Putamen (tissue), 1 donor: ENCODE results near the gene FFAR1.
"Not testable (repeated sequence)": the region's sequence is repeated elsewhere in the genome, so short reads cannot be mapped to it uniquely, and the experiment has no call there.

Source experiments
- DNase-seq: peaks from one replicate; pipeline ENCODE4 v3.0.0-alpha.2; 2016; ENCODE audit warnings: low spot score

FFAR1 gene

GRCh38 chr19:35362261-35363000, 14.7 kb downstream of the FFAR1 start:
- no peak for DNase-seq

- no peak for DNase-seq
Observed at GRCh38 chr19:35363001-35363590, 15.4 kb downstream of the FFAR1 start.

DNA sequence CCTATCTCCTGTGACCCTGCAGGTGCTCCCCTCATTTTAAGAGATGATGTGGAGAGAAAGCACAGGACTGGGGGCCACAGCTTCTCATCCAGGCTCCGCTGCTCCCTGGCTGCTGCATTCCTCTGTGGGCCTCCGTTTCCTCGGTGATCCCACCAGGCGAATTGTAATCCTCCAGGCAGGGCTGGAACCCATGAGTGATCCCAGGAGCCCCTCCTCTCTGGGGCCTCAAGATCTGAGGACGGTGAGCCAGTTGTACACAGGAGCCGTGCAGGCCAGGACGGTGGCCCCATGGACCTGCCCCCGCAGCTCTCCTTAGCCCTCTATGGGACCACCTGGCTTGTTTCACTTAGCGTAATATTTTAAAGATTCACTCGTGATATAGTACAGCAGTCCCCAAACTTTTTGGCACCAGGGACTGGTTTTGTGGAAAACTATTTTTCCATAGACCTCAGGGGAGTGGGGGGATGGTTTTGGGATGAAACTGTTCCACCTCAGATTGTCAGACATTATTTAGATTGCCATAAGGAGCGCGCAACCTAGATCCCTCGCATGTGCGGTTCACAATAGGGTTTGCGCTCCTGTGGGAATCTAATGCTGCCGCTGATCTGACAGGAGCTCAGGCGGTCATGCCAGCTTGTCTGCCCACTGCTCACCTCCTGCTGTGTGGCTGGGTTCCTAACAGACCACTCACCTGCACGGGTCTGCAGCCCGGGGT, 16.2 kb downstream of the FFAR1 start:
- no peak for DNase-seq

DNA sequence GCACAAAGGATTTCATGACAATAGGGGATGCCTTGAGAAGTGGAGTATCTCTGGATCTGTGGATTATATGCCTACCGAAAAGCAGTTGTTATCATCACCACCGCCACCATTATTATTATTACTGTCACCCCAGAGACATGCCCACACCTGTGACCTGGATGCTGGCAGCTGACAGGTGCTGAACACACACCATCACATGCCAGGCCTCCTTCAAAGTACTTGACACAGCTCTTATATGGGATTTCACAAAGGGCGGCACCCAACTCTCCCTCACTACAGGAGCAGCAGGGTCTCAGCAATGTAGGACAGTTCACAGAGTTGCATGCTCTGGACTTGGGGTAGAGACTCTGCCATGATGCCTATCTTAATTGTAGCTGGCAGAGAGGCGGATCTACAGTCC, 17.6 kb downstream of the FFAR1 start:
- DNase-seq = no peak

DNA sequence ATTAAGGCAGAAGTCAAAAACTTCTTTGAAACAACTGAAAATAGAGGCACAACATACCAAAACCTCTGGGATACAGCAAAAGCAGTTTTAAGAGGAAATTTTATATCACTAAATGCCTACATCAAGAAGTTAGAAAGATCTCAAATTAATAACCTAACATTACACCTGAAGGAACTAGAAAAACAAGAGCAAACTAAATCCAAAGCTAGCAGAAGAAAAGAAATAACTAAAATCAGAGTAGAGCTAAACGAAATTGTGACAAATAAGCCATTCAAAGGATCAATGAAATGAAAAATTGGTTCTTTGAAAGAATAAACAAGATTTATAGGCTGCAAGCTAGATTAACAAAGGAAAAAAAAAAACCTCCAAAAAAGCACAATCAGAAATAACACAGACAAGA, 20.7 kb downstream of the FFAR1 start:
- DNase-seq = no peak

GRCh38 chr19:35369522-35369921, 21.8 kb downstream of the FFAR1 start:
- no peak for DNase-seq

GRCh38 chr19:35370722-35371121, 23.0 kb downstream of the FFAR1 start, which contains the start of gene GPR42:
Gene GPR42, plus strand, starts transcription at chr19:35371068. Its CDS starts 292 bp downstream, at chr19:35371360.
- DNase-seq = no peak

- no peak for DNase-seq
Observed at GRCh38 chr19:35373492-35373891, 25.8 kb downstream of the FFAR1 start.

DNA sequence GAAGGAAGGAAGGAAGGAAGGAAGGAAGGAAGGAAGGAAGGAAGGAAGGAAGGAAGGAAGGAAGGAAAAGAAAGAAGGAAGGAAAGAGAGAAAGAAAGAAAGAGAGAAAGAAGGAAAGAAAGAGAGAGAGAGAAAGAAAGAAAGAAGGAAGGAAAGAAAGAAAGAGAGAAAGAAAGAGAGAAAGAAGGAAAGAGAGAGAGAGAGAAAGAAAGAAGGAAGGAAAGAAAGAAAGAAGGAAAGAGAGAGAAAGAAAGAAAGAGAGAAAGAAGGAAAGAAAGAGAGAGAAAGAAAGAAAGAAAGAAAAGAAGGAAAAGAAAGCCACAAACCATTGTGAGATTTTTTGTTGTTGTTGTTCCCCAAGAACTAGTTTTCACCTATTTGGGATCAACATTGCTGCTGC, 26.3 kb downstream of the FFAR1 start:
- not testable (repeated sequence) for DNase-seq

DNA sequence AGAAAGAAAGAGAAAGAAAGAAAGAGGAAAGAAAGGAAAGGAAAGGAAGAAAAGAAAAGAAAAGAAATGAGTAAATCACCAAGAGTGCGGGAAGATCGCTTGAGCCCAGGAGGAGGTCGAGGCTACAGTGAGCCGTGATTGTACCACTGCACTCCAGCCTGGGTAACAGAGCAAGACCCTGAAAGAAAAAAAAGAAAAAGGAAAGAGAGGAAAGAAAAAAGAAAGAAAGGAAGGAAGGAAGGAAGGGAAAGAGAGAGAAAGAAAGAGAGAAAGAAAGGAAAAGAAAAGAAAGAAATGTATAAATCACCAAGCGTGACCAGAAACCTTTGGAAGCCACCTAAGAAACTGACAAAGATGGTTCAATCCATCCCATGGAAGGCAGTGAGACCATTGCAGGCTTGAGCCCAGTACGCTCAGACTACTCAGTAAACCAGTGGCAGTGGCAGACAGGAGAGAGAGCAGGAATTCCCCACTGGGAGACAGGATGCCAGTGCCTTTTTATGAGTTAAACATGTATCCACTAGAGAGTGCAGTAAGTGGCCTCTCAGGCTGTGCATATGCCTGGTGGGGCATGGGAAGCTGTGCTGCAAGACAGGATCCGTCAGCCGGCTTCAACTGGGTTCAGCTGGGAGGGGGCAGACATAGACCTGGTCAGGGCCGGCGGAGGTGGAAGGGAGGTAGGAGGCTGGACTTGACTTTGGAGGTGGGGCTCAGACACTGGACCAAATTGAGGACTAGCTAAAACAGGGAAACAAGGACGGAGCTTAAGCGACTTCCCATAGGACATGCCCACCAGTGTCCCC, 28.0 kb downstream of the FFAR1 start:
- DNase-seq = no peak

DNA sequence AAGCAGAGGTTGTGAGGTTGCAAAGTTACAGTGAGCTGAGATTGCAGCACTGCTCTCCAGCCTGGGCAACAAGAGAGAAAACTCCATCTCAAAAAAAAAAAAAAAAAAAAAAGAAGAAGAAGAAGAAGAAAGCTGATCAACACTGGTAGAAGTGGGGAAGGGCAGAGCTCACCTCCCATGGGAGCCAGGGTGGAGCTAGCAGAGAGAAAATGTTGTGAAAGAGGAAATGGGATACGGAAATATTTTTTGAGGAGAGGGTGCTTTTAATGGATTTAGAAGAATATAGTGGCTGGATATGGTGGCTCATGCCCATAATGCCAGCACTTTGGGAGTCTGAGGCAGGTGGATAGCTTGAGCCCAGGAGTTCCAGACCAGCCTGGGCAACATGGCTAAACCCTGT, 30.0 kb downstream of the FFAR1 start:
- no peak for DNase-seq

DNA sequence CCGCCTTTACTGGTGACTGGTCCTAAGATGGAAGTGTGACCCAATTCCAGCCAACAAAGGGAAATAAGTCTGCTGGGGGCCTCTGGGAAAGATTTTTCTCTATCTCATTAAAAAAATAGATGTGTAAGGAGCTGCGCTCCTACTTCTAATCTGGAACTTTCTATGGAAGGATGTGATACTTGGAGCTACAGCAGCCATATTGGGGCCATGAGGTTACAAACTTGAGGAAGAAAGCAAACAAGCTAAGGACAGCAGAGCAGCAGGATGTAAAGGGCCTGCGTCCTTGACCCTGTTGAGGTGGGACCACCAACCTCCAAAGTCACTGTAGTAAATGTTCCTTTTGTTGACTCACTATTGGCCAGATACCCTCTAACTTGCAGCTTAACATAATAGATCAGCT, 30.7 kb downstream of the FFAR1 start:
- no peak for DNase-seq

DNA sequence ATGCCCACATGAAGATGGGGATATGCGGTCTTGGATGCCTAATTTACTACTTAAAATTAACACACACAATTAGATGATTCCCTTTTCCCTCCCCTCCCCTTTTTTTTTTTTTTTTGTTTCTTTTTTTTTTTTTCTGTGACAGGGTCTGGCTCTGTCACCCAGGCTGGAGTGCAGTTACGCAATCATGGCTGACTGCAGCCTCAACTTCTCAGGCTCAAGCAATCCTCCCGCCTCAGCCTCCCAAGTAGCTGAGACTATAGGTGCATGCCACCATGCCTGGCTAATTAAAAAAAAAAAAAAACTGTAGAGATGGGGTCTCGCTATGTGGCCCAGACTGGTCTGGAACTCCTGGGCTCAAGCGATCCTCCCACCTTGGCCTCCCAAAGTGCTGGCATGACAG, 31.8 kb downstream of the FFAR1 start:
- not testable (repeated sequence) for DNase-seq

- no peak for DNase-seq
Observed at GRCh38 chr19:35379992-35380391, 32.3 kb downstream of the FFAR1 start.

DNA sequence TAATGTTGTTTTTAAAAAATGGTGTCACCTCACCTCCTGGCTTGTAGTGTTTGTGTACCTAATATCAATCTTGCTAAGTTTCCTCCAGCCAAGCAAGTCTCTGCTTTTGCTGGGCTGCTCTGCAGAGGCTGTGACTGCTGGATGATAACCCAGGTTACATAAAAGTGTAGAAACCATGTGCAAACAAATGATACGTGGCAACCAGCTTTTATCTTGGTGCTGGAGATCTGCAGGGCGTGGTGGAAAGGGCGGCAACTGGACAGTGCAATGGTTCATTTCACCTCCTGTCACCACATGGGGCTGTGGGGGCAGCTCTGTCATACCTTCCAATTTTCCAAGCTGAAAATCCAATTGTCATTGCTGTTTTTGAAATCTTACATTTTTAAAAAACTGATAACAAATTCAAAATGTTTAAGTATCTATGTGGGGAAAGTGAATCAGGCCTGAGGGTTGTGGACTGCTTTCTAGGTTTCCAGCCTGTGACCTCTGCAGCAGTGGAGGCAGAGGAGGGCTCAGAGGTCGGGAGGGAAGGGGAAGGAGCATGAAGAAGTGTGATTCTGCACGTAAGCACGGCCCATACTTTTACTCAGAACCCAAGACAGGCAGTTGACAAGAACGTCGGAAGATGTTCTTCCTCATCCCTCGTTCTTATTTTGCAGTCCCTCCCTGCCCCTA, 32.9 kb downstream of the FFAR1 start:
- DNase-seq = no peak

DNA sequence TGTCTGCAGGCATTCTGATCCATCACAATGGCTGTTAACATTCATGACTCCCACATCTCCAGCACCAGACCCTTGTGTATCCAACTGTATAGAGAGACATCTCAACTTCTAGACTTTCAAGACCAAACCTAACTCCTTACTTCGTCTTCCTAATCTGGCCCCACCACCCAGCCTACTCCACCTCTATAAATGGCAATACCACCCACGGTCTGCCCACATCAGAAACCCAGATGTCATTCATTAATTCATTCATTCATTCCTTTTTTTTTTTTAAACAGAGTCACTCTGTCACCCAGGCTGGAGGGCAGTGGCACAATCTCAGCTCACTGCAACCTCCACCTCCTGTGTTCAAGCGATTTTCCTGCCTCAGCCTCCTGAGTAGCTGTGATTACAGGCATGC, 33.6 kb downstream of the FFAR1 start:
- DNase-seq = no peak

DNA sequence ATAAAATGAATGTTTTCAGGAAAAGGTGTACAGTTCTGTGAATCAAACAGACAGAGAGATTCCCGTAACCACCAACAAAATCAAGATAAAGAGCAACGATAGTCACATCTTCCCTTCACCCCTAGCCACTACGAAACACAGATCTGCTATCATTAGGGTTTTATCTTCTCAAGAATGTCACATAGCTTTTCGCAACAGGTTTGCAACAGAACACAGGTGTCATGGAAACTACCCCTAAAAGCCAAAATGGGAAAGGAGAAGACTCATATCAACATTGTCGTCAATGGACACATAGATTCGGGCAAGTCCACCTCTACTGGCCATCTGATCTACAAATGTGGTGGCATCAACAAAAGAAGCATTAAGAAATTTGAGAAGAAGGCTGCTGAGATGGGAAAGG, 34.2 kb downstream of the FFAR1 start:
- DNase-seq = no peak

GRCh38 chr19:35383536-35383935, 35.8 kb downstream of the FFAR1 start:
- no peak for DNase-seq

DNA sequence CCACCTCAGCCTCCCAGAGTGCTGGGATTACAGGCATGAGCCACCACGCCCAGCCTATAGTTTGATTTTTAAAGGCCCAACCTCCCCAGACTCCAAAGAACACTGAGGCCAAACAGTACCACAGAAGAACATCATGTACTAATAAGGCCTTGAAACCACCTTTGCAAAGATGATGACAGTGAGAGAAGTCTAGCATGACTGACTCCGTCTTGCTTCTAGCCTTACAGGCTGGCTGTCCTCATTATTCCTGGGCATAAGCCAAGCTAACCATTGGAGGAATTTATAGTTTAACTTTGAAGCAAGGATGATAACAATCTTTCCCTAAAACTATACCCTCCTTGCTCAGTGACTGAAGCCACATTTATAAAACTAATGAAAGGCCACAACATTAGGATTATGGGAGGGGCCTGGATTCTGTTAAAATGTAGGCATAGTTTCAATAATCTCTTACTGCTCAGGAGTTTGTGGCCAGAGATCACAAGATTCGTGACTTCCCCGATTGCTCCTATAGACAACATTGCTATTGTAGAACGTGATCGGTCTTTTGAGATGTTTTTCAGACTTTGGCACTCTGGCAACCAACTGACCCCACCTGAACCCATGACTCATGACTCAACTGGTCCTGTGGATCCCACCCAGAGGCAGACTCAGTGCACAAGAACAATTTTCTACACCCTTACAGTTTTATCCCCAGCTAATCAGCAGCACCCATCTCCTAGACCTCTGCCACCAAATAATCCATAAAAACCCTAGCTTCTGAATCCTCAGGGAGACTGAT, 40.8 kb downstream of the FFAR1 start:
- no peak for DNase-seq

GRCh38 chr19:35389192-35389861, 41.6 kb downstream of the FFAR1 start:
- no peak for DNase-seq
